OCI-LY1 (cell line): ENCODE data around the gene COL8A1.

ENCODE experiments used
- H2AFZ ChIP-seq: fragments of 200-600 bp; sonication (generic), shearing (Covaris generic); 2 replicates; pipeline ENCODE4 v1.6.0; 2014; ENCODE audit warnings: antibody characterized with exemption, mild to moderate bottlenecking, low read length
- H3F3A ChIP-seq: fragments of 200-600 bp; sonication (generic), shearing (Covaris generic); 2 replicates; pipeline ENCODE4 v1.6.0; 2014; ENCODE audit warnings: mild to moderate bottlenecking, antibody characterized with exemption, low read length, moderate library complexity; ENCODE audit not compliant: insufficient read depth
- H3K27ac ChIP-seq: fragments of 200-600 bp; sonication (generic); 2 replicates; pipeline ENCODE4 v1.5.1; 2014; ENCODE audit warnings: low read length, mixed run types, mild to moderate bottlenecking, low read depth; ENCODE audit not compliant: poor library complexity, severe bottlenecking
- H3K27me3 ChIP-seq: fragments of 200-600 bp; sonication (generic); 2 replicates; pipeline ENCODE4 v1.6.0; 2014; ENCODE audit warnings: antibody characterized with exemption, mild to moderate bottlenecking, low read length, moderate library complexity; ENCODE audit not compliant: insufficient read depth
- H3K36me3 ChIP-seq: fragments of 200-600 bp; sonication (generic); 2 replicates; pipeline ENCODE4 v1.6.1; 2014; ENCODE audit warnings: mild to moderate bottlenecking, antibody characterized with exemption, low read length, moderate library complexity, mixed read lengths; ENCODE audit not compliant: insufficient read depth
- H3K4me1 ChIP-seq: fragments of 200-600 bp; sonication (generic); 2 replicates; pipeline ENCODE4 v1.5.1; 2014; ENCODE audit warnings: mild to moderate bottlenecking, low read length, moderate library complexity; ENCODE audit not compliant: insufficient read depth, severe bottlenecking
- H3K4me2 ChIP-seq: fragments of 200-600 bp; sonication (generic), shearing (Covaris generic); 2 replicates; pipeline ENCODE4 v1.6.1; 2014; ENCODE audit warnings: low read length
- H3K4me3 ChIP-seq: fragments of 200-600 bp; sonication (generic); 2 replicates; pipeline ENCODE4 v1.5.1; 2014; ENCODE audit warnings: low read length, low read depth, mild to moderate bottlenecking, mixed read lengths; ENCODE audit not compliant: poor library complexity, severe bottlenecking
- H3K79me2 ChIP-seq: fragments of 200-600 bp; shearing (Covaris generic); 2 replicates; pipeline ENCODE4 v1.6.1; 2016; ENCODE audit warnings: mixed run types, low read length, mixed read lengths; ENCODE audit not compliant: insufficient read depth
- H3K9ac ChIP-seq: fragments of 200-600 bp; sonication (generic), shearing (Covaris generic); 2 replicates; pipeline ENCODE4 v1.6.1; 2014; ENCODE audit warnings: mild to moderate bottlenecking, low read length, mixed read lengths
- H3K9me2 ChIP-seq: fragments of 200-600 bp; sonication (generic), shearing (Covaris generic); 2 replicates; pipeline ENCODE4 v1.6.1; 2014; ENCODE audit warnings: low read depth, mild to moderate bottlenecking, low read length, mixed read lengths
- H3K9me3 ChIP-seq: fragments of 200-600 bp; shearing (Covaris generic); 2 replicates; pipeline ENCODE4 v1.6.1; 2014; ENCODE audit warnings: low read length, mixed read lengths
- H4K20me1 ChIP-seq: fragments of 200-600 bp; sonication (generic), shearing (Covaris generic); 2 replicates; pipeline ENCODE4 v1.6.0; 2016; ENCODE audit warnings: mild to moderate bottlenecking, low read length; ENCODE audit not compliant: insufficient read depth
- EZH2 ChIP-seq: fragments of 200-600 bp; sonication (generic), shearing (Covaris generic); IDR thresholded peaks from 2 replicates; pipeline ENCODE4 v1.8.0; 2017; ENCODE audit warnings: borderline replicate concordance, mixed run types, mild to moderate bottlenecking, antibody characterized with exemption, low read length, moderate library complexity, mixed read lengths
- TF ChIP-seq, protein P1 (sequence below): fragments of 200-600 bp; sonication (generic), shearing (Covaris generic); IDR thresholded peaks from 2 replicates; pipeline ENCODE4 v1.5.1; 2017; ENCODE audit warnings: mild to moderate bottlenecking, antibody characterized with exemption, low read length, moderate library complexity, mixed read lengths

The COL8A1 gene

DNA sequence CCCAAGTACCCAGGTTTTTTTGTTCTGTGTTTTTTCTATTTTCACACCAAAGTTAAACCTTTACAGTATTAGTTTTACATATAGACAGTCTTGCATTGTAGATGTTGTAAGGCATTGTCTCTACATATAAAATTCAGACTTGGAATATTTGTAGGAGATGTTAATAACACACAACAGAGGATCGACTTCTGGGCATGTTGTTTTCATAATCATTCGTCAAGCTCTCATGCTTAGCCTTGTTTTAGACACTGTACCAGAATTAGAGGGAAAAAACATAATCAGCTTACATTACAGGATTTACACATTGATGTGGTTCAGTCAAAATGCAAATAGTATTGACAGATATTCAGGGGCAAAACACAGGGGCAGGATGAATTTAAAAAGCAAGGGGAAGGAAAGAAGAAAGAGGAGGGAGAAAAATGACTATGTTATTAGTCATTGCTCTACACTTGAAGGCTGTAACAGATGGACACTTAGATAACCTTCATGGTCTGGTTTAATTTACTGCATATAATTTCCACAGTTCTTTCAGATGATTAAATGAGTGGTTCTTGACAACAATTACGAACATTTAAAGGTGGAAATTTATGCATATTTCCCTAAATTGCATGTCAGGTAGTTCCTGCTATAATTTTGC, 186.7 kb downstream of the COL8A1 start:
- peaks cover 6% of the 10 kb centered on the region; the same call in 1 of the 2 replicates for H3K36me3 ChIP-seq

DNA sequence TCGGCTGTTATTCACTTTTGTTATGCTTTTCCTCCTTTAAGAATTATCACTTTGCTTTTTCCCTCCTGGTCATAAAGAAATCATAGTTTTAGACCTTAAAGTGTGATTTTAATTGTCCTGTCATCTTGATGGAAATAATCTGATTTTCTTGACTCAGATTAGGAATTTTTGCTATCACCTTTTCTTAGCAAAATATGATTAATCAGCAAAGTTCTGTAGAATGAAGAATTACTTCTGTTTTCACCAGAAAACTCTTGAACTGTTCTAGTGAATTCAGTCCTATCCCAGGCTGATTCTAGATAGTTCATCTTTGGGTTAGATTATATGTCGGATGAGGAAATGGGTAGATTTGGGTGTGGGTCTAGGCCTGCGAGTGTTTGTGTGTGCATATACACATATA, 191.4 kb downstream of the COL8A1 start:
- H3K79me2 ChIP-seq, result peaks cover 12% of the 10 kb centered on the region; the same call in 1 of the 2 replicates
- TF ChIP-seq, protein P1, sequence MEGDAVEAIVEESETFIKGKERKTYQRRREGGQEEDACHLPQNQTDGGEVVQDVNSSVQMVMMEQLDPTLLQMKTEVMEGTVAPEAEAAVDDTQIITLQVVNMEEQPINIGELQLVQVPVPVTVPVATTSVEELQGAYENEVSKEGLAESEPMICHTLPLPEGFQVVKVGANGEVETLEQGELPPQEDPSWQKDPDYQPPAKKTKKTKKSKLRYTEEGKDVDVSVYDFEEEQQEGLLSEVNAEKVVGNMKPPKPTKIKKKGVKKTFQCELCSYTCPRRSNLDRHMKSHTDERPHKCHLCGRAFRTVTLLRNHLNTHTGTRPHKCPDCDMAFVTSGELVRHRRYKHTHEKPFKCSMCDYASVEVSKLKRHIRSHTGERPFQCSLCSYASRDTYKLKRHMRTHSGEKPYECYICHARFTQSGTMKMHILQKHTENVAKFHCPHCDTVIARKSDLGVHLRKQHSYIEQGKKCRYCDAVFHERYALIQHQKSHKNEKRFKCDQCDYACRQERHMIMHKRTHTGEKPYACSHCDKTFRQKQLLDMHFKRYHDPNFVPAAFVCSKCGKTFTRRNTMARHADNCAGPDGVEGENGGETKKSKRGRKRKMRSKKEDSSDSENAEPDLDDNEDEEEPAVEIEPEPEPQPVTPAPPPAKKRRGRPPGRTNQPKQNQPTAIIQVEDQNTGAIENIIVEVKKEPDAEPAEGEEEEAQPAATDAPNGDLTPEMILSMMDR, result no peak
- TF ChIP-seq EZH2, result no peak

More for the DNA sequence above, 186.7 kb downstream of the COL8A1 start:
- no peaks in the 10 kb centered on the region for H3K9me3 ChIP-seq
- H3K79me2 ChIP-seq, result peaks cover 13% of the 10 kb centered on the region; the same call in 1 of the 2 replicates
- H3K4me3 ChIP-seq, result no peak overlapping the region
- no peaks in the 10 kb centered on the region for H3K27me3 ChIP-seq
- H3K4me1 ChIP-seq, result peaks cover 4% of the 10 kb centered on the region
- H3F3A ChIP-seq, result no peaks in the 10 kb centered on the region
- no peak overlapping the region for H3K4me2 ChIP-seq
- H2AFZ ChIP-seq, result no peak overlapping the region
- no peaks in the 10 kb centered on the region for H4K20me1 ChIP-seq
- H3K9ac ChIP-seq, result no peak overlapping the region
- H3K27ac ChIP-seq, result no peak overlapping the region
- H3K9me2 ChIP-seq, result no peaks in the 10 kb centered on the region
- TF ChIP-seq EZH2, result no peak
- TF ChIP-seq, protein P1, result no peak

DNA sequence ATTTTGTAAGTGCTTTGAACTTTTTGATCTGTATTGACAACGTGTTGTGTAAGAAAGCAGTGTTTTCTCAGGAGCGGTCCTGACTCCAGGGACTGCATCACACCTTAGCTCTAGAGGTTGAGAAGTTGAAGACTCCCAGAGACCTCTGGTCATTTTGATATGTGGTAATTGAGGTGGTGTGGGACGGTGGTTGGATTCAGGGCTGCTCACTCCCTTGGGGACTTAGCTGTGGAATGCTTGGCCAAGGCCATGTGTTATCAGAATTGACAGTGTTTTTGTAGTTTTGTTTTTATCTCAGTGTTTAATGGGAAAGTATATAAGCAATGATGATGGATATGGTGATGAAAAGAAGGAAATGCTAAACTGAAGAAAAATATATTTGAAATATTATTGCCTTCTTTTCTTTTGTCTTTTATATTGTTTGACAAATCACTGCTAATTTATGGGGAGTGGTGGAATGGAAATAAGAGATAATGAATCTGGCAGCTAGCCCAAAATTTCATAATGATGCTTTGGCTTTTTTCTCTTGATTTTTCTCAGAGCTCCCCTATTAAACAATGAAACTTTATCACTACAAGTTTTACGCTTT, 195.3 kb downstream of the COL8A1 start:
- H4K20me1 ChIP-seq, result no peaks in the 10 kb centered on the region
- H3F3A ChIP-seq, result no peaks in the 10 kb centered on the region
- no peaks in the 10 kb centered on the region for H3K9me2 ChIP-seq
- TF ChIP-seq, protein P1, result no peak
- TF ChIP-seq EZH2, result no peak
- H3K4me3 ChIP-seq, result no peak overlapping the region
- no peaks in the 10 kb centered on the region for H3K36me3 ChIP-seq
- H3K9ac ChIP-seq, result no peak overlapping the region
- H3K27me3 ChIP-seq, result no peaks in the 10 kb centered on the region
- H3K79me2 ChIP-seq, result no peaks in the 10 kb centered on the region
- no peak overlapping the region for H2AFZ ChIP-seq
- no peak overlapping the region for H3K27ac ChIP-seq
- H3K4me1 ChIP-seq, result no peaks in the 10 kb centered on the region
- H3K4me2 ChIP-seq, result no peak overlapping the region
- H3K9me3 ChIP-seq, result no peaks in the 10 kb centered on the region

More for the DNA sequence above, 191.4 kb downstream of the COL8A1 start:
- Histone ChIP-seq H3K9ac (no peak overlapping the region), H3K27me3 (no peaks in the 10 kb centered on the region), H4K20me1 (no peaks in the 10 kb centered on the region), H2AFZ (no peak overlapping the region), H3F3A (no peaks in the 10 kb centered on the region), H3K4me2 (no peak overlapping the region), H3K4me1 (no peaks in the 10 kb centered on the region), H3K4me3 (no peak overlapping the region), H3K9me3 (no peaks in the 10 kb centered on the region), H3K27ac (no peak overlapping the region), H3K36me3 (no peaks in the 10 kb centered on the region), H3K9me2 (no peaks in the 10 kb centered on the region)
